ENCODE results near the gene OGFOD2. TPM values are rescaled to one million over a fixed set of nuclear protein-coding genes. Genes with fewer than 3 reads are reported as not detected.

OGFOD2 gene
- total RNA-seq, 4 donors from 2014 or later = 12.0 to 36.0 (median 18.4) TPM

DNA sequence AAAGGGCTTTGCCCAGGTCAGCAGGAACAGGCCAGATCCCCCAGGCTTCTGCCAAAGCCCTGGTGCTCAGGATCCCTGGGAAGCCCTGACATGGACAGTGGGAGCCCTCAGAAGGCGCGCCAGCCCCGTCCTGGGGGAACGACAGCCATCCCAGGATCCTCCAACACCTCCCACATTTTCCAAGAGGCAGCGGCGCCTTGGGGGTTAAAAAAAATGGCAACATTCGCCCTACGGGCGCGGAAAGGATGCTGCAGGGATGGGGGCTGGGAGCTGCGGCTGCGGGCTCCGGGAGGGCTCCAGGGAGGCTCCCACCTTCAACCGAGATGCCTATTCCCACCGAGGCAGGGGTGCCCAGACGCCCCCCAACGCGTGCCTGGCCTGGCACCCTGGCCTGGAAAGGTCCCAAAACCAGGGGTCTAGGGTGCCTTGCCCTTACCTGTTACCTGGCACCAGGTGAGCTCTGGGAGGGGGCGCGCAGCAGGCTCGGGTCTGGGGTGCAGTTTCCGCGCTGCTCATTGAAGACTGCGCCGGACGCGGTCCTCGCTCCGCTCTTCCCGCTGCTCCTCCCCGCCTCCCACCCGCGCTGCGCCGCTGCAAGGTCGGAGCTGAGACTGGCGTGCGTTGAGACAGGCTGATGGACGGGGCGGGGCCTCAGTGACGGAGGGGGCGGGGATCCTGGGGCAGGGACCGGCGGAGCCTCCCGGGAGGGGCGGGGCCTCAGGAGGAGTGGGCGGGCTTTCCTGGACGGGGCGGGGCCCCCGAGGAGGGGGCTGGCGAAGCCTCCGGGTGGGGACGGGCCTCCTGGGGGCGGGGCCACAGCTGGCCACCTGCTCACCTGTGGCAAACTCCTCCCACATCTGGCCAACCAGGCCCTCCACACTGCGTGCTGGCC is 8.9 kb upstream of the OGFOD2 start, which contains the start of gene ABCB9:
Gene ABCB9 (minus strand): TSS at position 613 of the 892 bp plus-strand sequence. CDS start 6,228 bp downstream, outside the sequence.
- TF ChIP-seq EP300 (IDR thresholded peaks at IDR 0.05; ENCODE audit: low read depth) = no peak
- TF ChIP-seq, protein P1, sequence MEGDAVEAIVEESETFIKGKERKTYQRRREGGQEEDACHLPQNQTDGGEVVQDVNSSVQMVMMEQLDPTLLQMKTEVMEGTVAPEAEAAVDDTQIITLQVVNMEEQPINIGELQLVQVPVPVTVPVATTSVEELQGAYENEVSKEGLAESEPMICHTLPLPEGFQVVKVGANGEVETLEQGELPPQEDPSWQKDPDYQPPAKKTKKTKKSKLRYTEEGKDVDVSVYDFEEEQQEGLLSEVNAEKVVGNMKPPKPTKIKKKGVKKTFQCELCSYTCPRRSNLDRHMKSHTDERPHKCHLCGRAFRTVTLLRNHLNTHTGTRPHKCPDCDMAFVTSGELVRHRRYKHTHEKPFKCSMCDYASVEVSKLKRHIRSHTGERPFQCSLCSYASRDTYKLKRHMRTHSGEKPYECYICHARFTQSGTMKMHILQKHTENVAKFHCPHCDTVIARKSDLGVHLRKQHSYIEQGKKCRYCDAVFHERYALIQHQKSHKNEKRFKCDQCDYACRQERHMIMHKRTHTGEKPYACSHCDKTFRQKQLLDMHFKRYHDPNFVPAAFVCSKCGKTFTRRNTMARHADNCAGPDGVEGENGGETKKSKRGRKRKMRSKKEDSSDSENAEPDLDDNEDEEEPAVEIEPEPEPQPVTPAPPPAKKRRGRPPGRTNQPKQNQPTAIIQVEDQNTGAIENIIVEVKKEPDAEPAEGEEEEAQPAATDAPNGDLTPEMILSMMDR (IDR thresholded peaks at IDR 0.05) = no peak
- TF ChIP-seq POLR2A (IDR thresholded peaks at IDR 0.05) = peak; percentile 52
- peak; percentile 65 to 84 (median 69) for TF ChIP-seq POLR2AphosphoS5 (IDR thresholded peaks at IDR 0.05)
- Histone ChIP-seq H3K36me3 (no peaks in the 10 kb centered on the region), H3K27me3 (no peaks in the 10 kb centered on the region), H3K4me3 (peak within 1 kb of the TSS; percentile 28 to 61 (median 48)), H3K9me3 (no peaks in the 10 kb centered on the region), H3K4me1 (peaks cover 9 to 64% (median 34%) of the 10 kb centered on the region in 4 donors), H3K27ac (peak within 1 kb of the TSS; percentile 55 to 72 (median 66))
- intact Hi-C loops (cut with DNase I; ENCODE audit: low total_unique reads) = no loop called here
- DNase-seq = peak; percentile 97
- in situ Hi-C loops (cut with MboI; ENCODE audit: low pct_ligation_motif_present in 1 of 4, low pct_unique_long_range_greater_than_20kb in 1 of 4, low sequenced_read_pairs in 3 of 4) = loop anchor here in 1 of 4 donors (25.0 kb wide), 1 partner anchor 329 kb away; no protein-coding TSS in a partner anchor
- 6% methylated on average over 30 of the region's 55 CpGs; no CpG with 5 or more reads in 1 of the 2 donors for WGBS, 2 donors (ENCODE audit: low coverage in 1 of 2)

DNA sequence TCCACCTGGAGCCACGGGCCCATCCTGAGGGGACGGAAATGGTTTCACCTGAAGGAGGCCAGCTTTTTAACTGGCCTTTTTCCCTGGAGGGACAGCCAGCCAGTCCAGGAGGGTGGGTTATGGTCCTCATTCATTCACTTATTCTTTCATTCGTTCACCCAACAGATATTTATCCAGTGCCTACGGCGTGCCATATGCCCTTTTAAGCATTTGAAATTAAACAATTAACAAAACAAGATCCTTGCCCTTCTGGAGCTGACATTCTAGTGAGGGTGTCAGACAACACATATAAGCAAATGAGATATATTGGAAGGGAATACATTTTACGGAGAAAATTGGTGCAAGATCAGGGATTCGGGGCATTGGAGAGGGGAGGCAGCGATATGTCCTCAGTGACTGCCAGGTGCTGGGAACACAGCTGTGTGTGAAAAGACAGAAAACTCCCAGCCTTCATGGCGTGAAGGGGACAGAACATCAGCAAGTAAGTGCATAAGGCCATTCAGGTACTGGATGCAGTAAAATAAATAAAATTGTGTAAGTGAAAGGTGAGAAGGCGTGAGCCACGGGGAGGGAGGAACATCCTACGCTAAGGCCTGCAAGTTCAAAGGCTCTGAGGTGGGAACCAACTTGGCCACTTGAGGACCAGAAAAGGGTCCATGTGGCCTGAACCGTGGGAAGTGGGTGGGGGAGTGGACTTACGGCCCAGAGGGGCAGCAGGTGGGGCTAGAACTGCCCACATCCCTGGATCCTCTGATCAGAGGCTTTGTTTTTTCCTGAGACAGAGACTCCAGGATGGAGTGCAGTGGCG is 8.1 kb upstream of the OGFOD2 start:
- no peaks in the 10 kb centered on the region for H3K9me3 ChIP-seq
- no peaks in the 10 kb centered on the region for H3K27me3 ChIP-seq
- in situ Hi-C loops (cut with MboI; ENCODE audit: low pct_ligation_motif_present in 1 of 4, low pct_unique_long_range_greater_than_20kb in 1 of 4, low sequenced_read_pairs in 3 of 4) = loop anchor here in 1 of 4 donors (25.0 kb wide), 1 partner anchor 330 kb away; no protein-coding TSS in a partner anchor
- H3K4me1 ChIP-seq = peaks cover 9 to 57% (median 27%) of the 10 kb centered on the region in 4 donors
- H3K36me3 ChIP-seq = no peaks in the 10 kb centered on the region
- intact Hi-C loops (cut with DNase I; ENCODE audit: low total_unique reads) = no loop called here
- TF ChIP-seq POLR2A (IDR thresholded peaks at IDR 0.05) (no peak), EP300 (IDR thresholded peaks at IDR 0.05; ENCODE audit: low read depth) (no peak), POLR2AphosphoS5 (IDR thresholded peaks at IDR 0.05) (no peak)
- TF ChIP-seq, protein P1 (IDR thresholded peaks at IDR 0.05) = no peak
- peak overlapping the region; percentile 40 to 67 (median 61) for H3K27ac ChIP-seq
- no peak for DNase-seq
- H3K4me3 ChIP-seq = peak overlapping the region in 1 of 4 donors; percentile 61
- WGBS, 2 donors (ENCODE audit: low coverage in 1 of 2) = 53 to 54% methylated on average over 3 to 15 of the region's 15 CpGs

DNA sequence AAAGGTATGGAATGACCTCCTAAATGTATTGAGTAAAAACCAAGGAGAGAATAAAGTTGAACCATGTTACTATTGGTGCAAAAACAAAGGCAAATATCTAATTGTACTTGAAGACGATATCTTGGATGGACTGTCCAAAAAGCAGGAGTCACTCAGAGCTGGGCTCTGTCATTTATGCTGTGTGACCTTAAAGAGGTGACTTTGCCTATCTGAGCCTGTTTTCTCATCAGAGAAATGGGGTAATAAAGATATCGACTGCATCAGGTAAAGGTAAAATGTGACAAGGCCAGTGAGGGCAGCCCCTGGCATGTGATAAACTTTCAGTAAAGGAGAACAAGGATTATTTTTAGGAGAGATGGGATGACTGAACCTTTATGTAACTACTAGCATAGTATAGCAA is 6.9 kb upstream of the OGFOD2 start:
- Histone ChIP-seq H3K9me3 (no peaks in the 10 kb centered on the region), H3K27ac (no peak overlapping the region), H3K4me1 (peaks cover 9 to 49% (median 22%) of the 10 kb centered on the region in 4 donors), H3K27me3 (no peaks in the 10 kb centered on the region), H3K36me3 (no peaks in the 10 kb centered on the region), H3K4me3 (no peak overlapping the region)
- in situ Hi-C loops (cut with MboI; ENCODE audit: low pct_ligation_motif_present in 1 of 4, low pct_unique_long_range_greater_than_20kb in 1 of 4, low sequenced_read_pairs in 3 of 4) = loop anchor here in 1 of 4 donors (25.0 kb wide), 1 partner anchor 331 kb away; no protein-coding TSS in a partner anchor
- TF ChIP-seq, protein P1 (IDR thresholded peaks at IDR 0.05) = no peak
- no peak for TF ChIP-seq POLR2A (IDR thresholded peaks at IDR 0.05)
- no peak for TF ChIP-seq EP300 (IDR thresholded peaks at IDR 0.05; ENCODE audit: low read depth)
- no peak for TF ChIP-seq POLR2AphosphoS5 (IDR thresholded peaks at IDR 0.05)
- intact Hi-C loops (cut with DNase I; ENCODE audit: low total_unique reads) = no loop called here
- 70 to 89% methylated on average over 2 of the region's 2 CpGs for WGBS, 2 donors (ENCODE audit: low coverage in 1 of 2)
- DNase-seq = no peak
